OCI-LY7 (cell line): ENCODE measurements around the gene TCF12.

ENCODE experiments used
- CTCF ChIP-seq: fragments of 200-600 bp; sonication (generic); conservative IDR thresholded peaks from 2 replicates; pipeline ENCODE4 v1.5.1; 2014; ENCODE audit warnings: mild to moderate bottlenecking, antibody characterized with exemption, low read length, moderate library complexity, mixed read lengths
- EZH2phosphoT487 ChIP-seq: fragments of 200-600 bp; sonication (generic); IDR thresholded peaks from 2 replicates; pipeline ENCODE4 v1.6.1; 2018; ENCODE audit warnings: low read depth, borderline replicate concordance, mild to moderate bottlenecking, mixed run types, antibody characterized with exemption, low read length, moderate library complexity, mixed read lengths

GRCh38 chr15:56906766-56907165, 11.7 kb upstream of the TCF12 start:
- no peak for TF ChIP-seq CTCF
- no peak for TF ChIP-seq EZH2phosphoT487
